ENCODE measurements around the gene ATG7. TPM values are rescaled to one million over a fixed set of nuclear protein-coding genes. Genes with fewer than 3 reads are reported as not detected.

The ATG7 gene
- total and polyA plus RNA-seq, 4 experiments from 2014 or later: 16.9 to 32.8 (median 27.8) TPM

DNA sequence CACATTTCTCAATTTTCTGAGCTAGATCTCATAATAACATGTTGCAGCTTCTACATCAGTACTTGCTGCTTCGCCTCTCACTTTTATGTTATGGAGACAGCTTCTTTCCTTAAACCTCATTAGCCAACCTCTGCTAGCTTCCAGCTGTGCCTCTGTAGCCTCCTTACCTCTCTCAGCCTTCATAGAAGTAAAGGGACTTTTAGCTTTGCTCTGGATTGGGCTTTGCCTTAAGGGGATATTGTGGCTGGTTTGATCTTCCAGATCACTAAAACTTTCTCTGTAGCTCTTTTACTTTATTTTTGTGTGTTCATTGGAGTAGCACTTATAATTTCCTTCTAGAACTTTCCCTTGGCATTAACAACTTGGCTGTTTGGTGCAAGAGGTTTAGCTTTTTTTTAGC is 150.1 kb downstream of the ATG7 start:
- Mint-ChIP-seq H3K4me3 (no peak overlapping the region), H3K27me3 (no peaks in the 10 kb centered on the region), H3K9me3 (no peaks in the 10 kb centered on the region), H3K27ac (peak overlapping the region in 1 of 7 donors; percentile 34), H3K4me1 (peaks cover 0 to 4% (median under 1%) of the 10 kb centered on the region in 4 donors), H3K36me3 (peaks cover 9 to 22% of the 10 kb centered on the region in 2 donors)
- POLR2A ChIA-PET (ENCODE audit: partially characterized antibody): no interaction called here
- Histone ChIP-seq H3K27ac (ENCODE audit: low read depth, low read length) (no peak overlapping the region), H3K4me1 (ENCODE audit: insufficient read depth, low read length) (no peaks in the 10 kb centered on the region), H3K4me3 (ENCODE audit: low read length in 2 of 2) (no peak overlapping the region), H3K9me3 (ENCODE audit: control insufficient read depth in 1 of 2, low read length in 2 of 2) (no peaks in the 10 kb centered on the region), H3K27me3 (ENCODE audit: insufficient read depth, low read length) (no peaks in the 10 kb centered on the region), H3K36me3 (ENCODE audit: insufficient read depth, low read length) (no peaks in the 10 kb centered on the region)
- DNase-seq: no peak
- intact Hi-C loops (cut with micrococcal nuclease): no loop called here
- CTCF ChIA-PET (ENCODE audit: partially characterized antibody): no interaction called here

- Histone ChIP-seq H3K27me3 (ENCODE audit: insufficient read depth, low read length) (no peaks in the 10 kb centered on the region), H3K9me3 (ENCODE audit: control insufficient read depth in 1 of 2, low read length in 2 of 2) (no peaks in the 10 kb centered on the region), H3K4me3 (ENCODE audit: low read length in 2 of 2) (no peak overlapping the region), H3K4me1 (ENCODE audit: insufficient read depth, low read length) (no peaks in the 10 kb centered on the region), H3K36me3 (ENCODE audit: insufficient read depth, low read length) (no peaks in the 10 kb centered on the region), H3K27ac (ENCODE audit: low read depth, low read length) (no peak overlapping the region)
- H3K4me1 Mint-ChIP-seq: peaks cover 0 to 4% (median under 1%) of the 10 kb centered on the region in 4 donors
- no peaks in the 10 kb centered on the region for H3K27me3 Mint-ChIP-seq
- DNase-seq: no peak
- intact Hi-C loops (cut with micrococcal nuclease): no loop called here
- no peak overlapping the region for H3K4me3 Mint-ChIP-seq
- peaks cover 18 to 36% of the 10 kb centered on the region in 2 donors for H3K36me3 Mint-ChIP-seq
- ChIA-PET CTCF (ENCODE audit: partially characterized antibody) (no interaction called here), POLR2A (ENCODE audit: partially characterized antibody) (no interaction called here)
- H3K27ac Mint-ChIP-seq: peak overlapping the region in 1 of 7 donors; percentile 4
- H3K9me3 Mint-ChIP-seq: no peaks in the 10 kb centered on the region
Measured at GRCh38 chr3:11423868-11424267, 151.7 kb downstream of the ATG7 start.

DNA sequence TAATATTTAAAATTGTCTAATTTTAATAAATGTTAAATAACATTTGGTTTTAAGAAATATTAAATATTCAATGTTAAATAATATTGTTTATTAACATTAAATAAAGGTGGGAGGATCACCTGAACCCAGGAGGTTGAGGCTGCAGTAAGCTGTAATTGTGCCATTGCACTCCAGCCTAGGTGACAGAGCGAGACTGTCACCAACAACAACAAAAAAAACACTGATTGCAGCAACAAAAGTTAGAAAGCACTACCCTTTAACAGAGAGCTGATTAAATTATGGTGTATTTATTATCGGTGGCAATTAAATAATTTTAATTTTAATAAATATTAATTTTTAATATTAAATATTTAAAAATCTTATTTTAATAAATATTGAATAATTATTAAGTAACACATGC is 152.1 kb downstream of the ATG7 start:
- Mint-ChIP-seq H3K27me3 (no peaks in the 10 kb centered on the region), H3K9me3 (no peaks in the 10 kb centered on the region), H3K4me1 (peaks cover 0 to 4% (median under 1%) of the 10 kb centered on the region in 4 donors), H3K4me3 (no peak overlapping the region), H3K27ac (no peak overlapping the region), H3K36me3 (peaks cover 18 to 37% of the 10 kb centered on the region in 2 donors)
- Histone ChIP-seq H3K4me3 (ENCODE audit: low read length in 2 of 2) (no peak overlapping the region), H3K27me3 (ENCODE audit: insufficient read depth, low read length) (no peaks in the 10 kb centered on the region), H3K36me3 (ENCODE audit: insufficient read depth, low read length) (no peaks in the 10 kb centered on the region), H3K9me3 (ENCODE audit: control insufficient read depth in 1 of 2, low read length in 2 of 2) (no peaks in the 10 kb centered on the region), H3K4me1 (ENCODE audit: insufficient read depth, low read length) (no peaks in the 10 kb centered on the region), H3K27ac (ENCODE audit: low read depth, low read length) (no peak overlapping the region)
- ChIA-PET POLR2A (ENCODE audit: partially characterized antibody) (no interaction called here), CTCF (ENCODE audit: partially characterized antibody) (no interaction called here)
- intact Hi-C loops (cut with micrococcal nuclease): no loop called here
- no peak for DNase-seq

DNA sequence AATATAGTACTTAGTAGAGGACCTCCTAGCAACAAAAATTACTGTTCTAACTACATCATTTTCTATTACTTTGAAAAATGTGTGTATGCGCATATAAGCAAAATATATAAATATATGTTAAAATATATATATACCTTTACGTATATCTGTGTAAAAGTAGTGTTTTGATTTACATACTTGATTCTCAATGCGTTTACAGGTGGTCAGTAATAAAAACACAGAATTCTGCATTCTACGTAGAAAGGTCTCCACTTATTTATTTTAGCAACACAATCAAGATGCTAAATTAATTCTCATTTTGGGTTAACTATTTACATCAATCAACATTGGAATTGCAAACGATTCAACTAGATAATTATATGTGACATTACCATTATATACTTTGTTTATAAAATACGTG is 158.0 kb downstream of the ATG7 start:
- ChIA-PET CTCF (ENCODE audit: partially characterized antibody) (no interaction called here), POLR2A (ENCODE audit: partially characterized antibody) (no interaction called here)
- H3K4me1 Mint-ChIP-seq: no peaks in the 10 kb centered on the region

GRCh38 chr3:11430624-11431023 is 158.4 kb downstream of the ATG7 start:
- Histone ChIP-seq H3K36me3 (ENCODE audit: insufficient read depth, low read length) (no peaks in the 10 kb centered on the region), H3K27ac (ENCODE audit: low read depth, low read length) (no peak overlapping the region)
- POLR2A ChIA-PET (ENCODE audit: partially characterized antibody): no interaction called here

More for the DNA sequence above, 158.0 kb downstream of the ATG7 start:
- H3K9me3 ChIP-seq (ENCODE audit: control insufficient read depth in 1 of 2, low read length in 2 of 2): no peaks in the 10 kb centered on the region
- Mint-ChIP-seq H3K27ac (no peak overlapping the region), H3K36me3 (peaks cover 21 to 34% of the 10 kb centered on the region in 2 donors), H3K9me3 (no peaks in the 10 kb centered on the region), H3K4me3 (no peak overlapping the region), H3K27me3 (no peaks in the 10 kb centered on the region)
- no peaks in the 10 kb centered on the region for H3K36me3 ChIP-seq (ENCODE audit: insufficient read depth, low read length)
- intact Hi-C loops (cut with micrococcal nuclease): no loop called here
- H3K27me3 ChIP-seq (ENCODE audit: insufficient read depth, low read length): no peaks in the 10 kb centered on the region
- H3K4me3 ChIP-seq (ENCODE audit: low read length in 2 of 2): no peak overlapping the region
- no peak for DNase-seq
- H3K27ac ChIP-seq (ENCODE audit: low read depth, low read length): no peak overlapping the region
- H3K4me1 ChIP-seq (ENCODE audit: insufficient read depth, low read length): no peaks in the 10 kb centered on the region

GRCh38 chr3:11431319-11431718 is 159.1 kb downstream of the ATG7 start:
- H3K4me3 ChIP-seq (ENCODE audit: low read length in 2 of 2): no peak overlapping the region
- DNase-seq: no peak
- ChIA-PET CTCF (ENCODE audit: partially characterized antibody) (no interaction called here), POLR2A (ENCODE audit: partially characterized antibody) (no interaction called here)
- H3K27me3 Mint-ChIP-seq: no peaks in the 10 kb centered on the region
- H3K4me1 Mint-ChIP-seq: no peaks in the 10 kb centered on the region
- no peaks in the 10 kb centered on the region for H3K9me3 ChIP-seq (ENCODE audit: control insufficient read depth in 1 of 2, low read length in 2 of 2)
- H3K36me3 ChIP-seq (ENCODE audit: insufficient read depth, low read length): no peaks in the 10 kb centered on the region
- peak overlapping the region in 1 of 7 donors; percentile 13 for H3K27ac Mint-ChIP-seq
- no peaks in the 10 kb centered on the region for H3K4me1 ChIP-seq (ENCODE audit: insufficient read depth, low read length)
- no peak overlapping the region for H3K27ac ChIP-seq (ENCODE audit: low read depth, low read length)
- H3K4me3 Mint-ChIP-seq: peak overlapping the region in 1 of 8 donors; percentile 3
- H3K27me3 ChIP-seq (ENCODE audit: insufficient read depth, low read length): no peaks in the 10 kb centered on the region
- intact Hi-C loops (cut with micrococcal nuclease): no loop called here
- H3K9me3 Mint-ChIP-seq: no peaks in the 10 kb centered on the region
- peaks cover 20 to 32% of the 10 kb centered on the region in 2 donors for H3K36me3 Mint-ChIP-seq

More at GRCh38 chr3:11430624-11431023, 158.4 kb downstream of the ATG7 start:
- Mint-ChIP-seq H3K9me3 (no peaks in the 10 kb centered on the region), H3K36me3 (peaks cover 21 to 32% of the 10 kb centered on the region in 2 donors), H3K4me3 (no peak overlapping the region), H3K27ac (no peak overlapping the region), H3K27me3 (no peaks in the 10 kb centered on the region), H3K4me1 (no peaks in the 10 kb centered on the region)
- H3K9me3 ChIP-seq (ENCODE audit: control insufficient read depth in 1 of 2, low read length in 2 of 2): no peaks in the 10 kb centered on the region
- H3K27me3 ChIP-seq (ENCODE audit: insufficient read depth, low read length): no peaks in the 10 kb centered on the region
- no peak for DNase-seq
- intact Hi-C loops (cut with micrococcal nuclease): no loop called here
- H3K4me3 ChIP-seq (ENCODE audit: low read length in 2 of 2): no peak overlapping the region
- H3K4me1 ChIP-seq (ENCODE audit: insufficient read depth, low read length): no peaks in the 10 kb centered on the region
- CTCF ChIA-PET (ENCODE audit: partially characterized antibody): no interaction called here

- no peaks in the 10 kb centered on the region for H3K9me3 Mint-ChIP-seq
- peaks cover 2 to 7% of the 10 kb centered on the region in 2 donors for H3K36me3 Mint-ChIP-seq
- ChIA-PET CTCF (ENCODE audit: partially characterized antibody) (no interaction called here), POLR2A (ENCODE audit: partially characterized antibody) (no interaction called here)
- no peaks in the 10 kb centered on the region for H3K4me1 Mint-ChIP-seq
- no peaks in the 10 kb centered on the region for H3K27me3 ChIP-seq (ENCODE audit: insufficient read depth, low read length)
- intact Hi-C loops (cut with micrococcal nuclease): no loop called here
- no peak overlapping the region for H3K4me3 Mint-ChIP-seq
- H3K27ac ChIP-seq (ENCODE audit: low read depth, low read length): no peak overlapping the region
- no peak for DNase-seq
- no peaks in the 10 kb centered on the region for H3K9me3 ChIP-seq (ENCODE audit: control insufficient read depth in 1 of 2, low read length in 2 of 2)
- H3K4me3 ChIP-seq (ENCODE audit: low read length in 2 of 2): no peak overlapping the region
- H3K4me1 ChIP-seq (ENCODE audit: insufficient read depth, low read length): no peaks in the 10 kb centered on the region
- peak overlapping the region in 1 of 7 donors; percentile 13 for H3K27ac Mint-ChIP-seq
- no peaks in the 10 kb centered on the region for H3K36me3 ChIP-seq (ENCODE audit: insufficient read depth, low read length)
- H3K27me3 Mint-ChIP-seq: no peaks in the 10 kb centered on the region
Measured at GRCh38 chr3:11434017-11434526, 161.9 kb downstream of the ATG7 start.
